SH-SY5Y (cell line): ENCODE results near the gene AMDHD1.

Experiments
- GATA2 ChIP-seq: IDR thresholded peaks from 2 replicates; pipeline ENCODE4 v1.6.1; 2011; ENCODE audit warnings: mild to moderate bottlenecking, low read depth, low read length
- GATA3 ChIP-seq: IDR thresholded peaks from 2 replicates; pipeline ENCODE4 v1.6.1; 2011; ENCODE audit warnings: low read depth, mild to moderate bottlenecking, low read length, moderate library complexity

Gene AMDHD1

DNA sequence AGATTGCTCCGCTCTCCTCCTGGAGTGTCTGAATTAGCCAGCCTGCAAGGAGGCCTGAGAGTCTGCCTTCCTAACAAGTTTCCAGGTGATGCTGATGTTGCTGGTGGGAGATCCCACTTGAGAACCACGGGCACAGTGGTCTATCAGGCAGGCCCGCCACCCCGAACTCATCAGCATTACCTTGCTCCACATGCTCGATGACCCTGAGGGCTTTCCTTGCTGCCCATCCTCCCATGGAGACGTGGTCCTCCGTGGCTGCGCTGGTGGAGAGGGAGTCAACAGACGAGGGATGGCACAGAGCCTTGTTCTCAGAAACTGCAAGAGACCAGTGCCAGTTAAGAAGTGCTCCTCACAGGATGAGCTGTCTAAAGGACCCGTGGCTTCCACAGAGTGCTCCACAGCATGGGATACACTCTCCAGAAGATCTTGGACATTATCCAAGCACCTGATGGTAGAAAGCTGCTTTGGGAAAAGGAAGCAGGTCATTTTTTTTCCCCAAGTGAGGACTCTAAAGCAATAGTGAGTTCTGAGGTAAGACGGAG lies 34.7 kb downstream of the AMDHD1 start:
- TF ChIP-seq GATA2 (no peak), GATA3 (no peak)

DNA sequence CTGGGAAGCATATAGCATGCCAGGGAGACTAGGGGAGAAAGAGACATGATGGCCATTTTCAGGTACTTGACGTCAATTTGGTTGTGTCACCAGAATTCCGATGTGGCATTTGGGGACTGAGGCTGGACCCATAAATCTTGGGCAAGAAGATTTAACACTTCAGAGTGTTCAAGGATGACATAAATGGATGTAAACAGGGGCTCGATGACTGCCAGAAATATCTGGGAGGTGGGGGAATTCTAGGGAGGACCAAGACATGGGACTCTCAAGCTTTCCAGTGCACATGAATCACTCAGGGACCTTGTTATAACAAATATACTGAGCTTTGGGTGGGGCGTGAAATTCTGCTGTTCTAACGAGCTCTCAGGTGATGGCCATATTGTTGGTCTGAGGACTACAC lies 35.2 kb downstream of the AMDHD1 start:
- no peak for TF ChIP-seq GATA2
- no peak for TF ChIP-seq GATA3

DNA sequence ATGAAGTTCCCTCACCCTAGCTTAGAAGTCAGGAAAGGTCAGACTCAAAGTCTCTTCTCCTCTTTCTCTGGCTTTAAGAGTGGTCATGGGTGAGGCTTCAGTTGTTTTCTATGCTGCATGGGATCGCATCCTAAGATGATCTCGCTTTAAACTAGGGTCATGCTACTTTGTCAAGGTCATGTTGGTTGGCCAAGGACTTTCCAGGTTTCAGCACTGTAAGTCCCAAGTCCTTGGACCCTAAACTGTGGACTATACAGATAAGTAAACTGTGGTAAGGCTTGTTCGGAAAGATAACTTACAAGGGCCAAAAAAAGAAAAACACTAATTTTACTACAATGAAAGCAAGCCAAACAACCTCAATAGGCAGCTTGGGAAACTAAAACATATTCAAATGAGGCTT lies 35.6 kb downstream of the AMDHD1 start:
- TF ChIP-seq GATA2 (no peak), GATA3 (no peak)

DNA sequence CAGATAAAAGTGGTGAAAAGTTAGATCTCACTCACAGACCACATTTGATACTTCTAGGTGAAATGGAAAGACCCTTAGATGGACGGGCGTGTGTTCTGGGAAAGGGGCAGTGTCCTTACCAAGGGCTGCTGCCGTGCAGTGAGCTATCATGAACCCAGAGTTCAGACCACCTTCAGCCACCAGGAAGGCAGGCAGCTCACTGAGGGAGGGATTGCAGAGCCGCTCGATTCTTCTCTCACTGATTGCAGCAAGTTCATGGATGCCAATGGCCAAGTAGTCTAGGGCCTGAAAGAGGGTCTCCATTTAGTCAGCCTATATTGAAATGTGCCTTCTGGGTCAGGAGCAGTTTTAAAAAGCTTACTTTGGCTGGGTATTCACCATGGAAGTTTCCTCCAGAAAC lies 37.3 kb downstream of the AMDHD1 start:
- no peak for TF ChIP-seq GATA2
- TF ChIP-seq GATA3 = no peak

DNA sequence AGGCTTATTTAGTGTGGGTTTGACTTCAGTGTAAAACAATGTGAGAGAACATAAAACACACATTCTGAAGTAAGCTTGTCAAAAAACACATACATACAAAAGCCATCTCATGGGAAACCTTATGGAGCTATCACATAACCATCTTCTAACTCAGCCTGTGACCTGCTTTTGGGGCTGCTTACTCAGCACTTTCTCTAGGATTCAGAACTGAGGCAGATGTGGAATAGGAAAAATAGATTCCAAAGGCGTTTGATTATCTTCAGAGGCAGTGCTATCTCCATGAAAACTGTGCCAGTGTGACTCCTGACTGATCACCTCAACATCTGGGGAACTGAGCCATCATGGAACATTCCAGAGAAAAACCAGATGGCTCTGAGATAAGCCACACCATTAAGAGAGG lies 39.5 kb downstream of the AMDHD1 start:
- TF ChIP-seq GATA2 (no peak), GATA3 (no peak)

DNA sequence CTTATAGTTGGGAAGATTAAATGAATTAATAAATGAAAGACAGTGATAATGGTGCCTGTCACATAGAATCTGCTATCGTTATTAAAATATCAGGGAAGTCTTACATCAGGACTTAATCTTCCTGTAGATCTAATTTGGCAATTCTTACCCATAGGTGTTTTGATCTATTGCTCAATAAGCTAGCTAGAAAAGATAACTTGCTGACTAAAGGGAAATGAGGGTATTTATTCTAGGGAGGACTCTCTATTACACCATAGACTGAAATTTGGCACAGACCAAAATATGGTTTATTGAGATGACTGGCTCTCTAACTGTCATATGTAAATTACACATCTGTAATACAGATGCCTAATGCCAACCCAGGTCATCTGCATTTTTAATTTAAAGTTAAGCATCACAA lies 41.6 kb downstream of the AMDHD1 start:
- TF ChIP-seq GATA2 = no peak
- no peak for TF ChIP-seq GATA3

DNA sequence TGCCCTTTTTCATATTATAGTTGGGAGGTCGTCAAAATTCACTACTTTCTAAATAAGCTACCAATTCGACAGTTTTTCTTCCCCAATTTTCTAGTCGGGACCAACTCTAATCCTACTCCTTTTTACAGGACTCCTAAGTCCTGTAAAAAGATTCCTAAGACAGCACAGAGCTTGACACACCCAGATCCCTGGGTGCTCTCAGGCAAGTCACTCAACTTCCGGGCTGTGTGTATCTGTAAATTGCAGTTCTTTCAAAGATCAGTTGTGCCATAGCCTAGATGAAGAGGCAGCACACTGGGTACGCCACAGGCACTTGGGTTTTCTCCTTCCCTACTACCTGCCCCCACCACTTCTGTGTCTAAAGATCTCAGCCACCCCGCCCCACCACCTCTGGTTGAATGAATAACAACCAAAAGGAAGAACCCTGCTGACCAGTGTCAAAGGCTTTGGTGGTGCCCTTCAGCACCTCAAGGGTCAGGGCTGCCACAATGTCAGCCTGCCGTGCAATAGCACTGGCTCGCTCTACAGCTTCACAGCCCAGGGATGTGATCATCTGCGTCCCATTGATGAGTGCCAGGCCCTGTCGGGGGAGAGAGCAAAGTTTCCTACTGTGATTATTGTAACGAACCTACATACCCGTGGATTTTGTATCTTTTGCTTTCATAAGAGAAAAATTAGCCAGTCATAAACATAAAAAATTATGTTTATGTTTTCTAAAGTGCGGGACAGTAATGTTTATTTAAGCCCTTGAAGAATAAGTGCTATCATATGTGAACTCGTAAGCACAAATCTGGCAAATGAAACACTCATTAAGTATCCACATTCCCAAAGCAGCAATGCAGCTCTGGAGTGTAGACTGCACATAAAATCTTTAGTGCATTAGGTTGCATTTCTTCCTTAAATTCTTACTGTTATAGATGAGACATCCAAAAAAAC lies 43.8 kb downstream of the AMDHD1 start:
- TF ChIP-seq GATA3 (no peak), GATA2 (no peak)

DNA sequence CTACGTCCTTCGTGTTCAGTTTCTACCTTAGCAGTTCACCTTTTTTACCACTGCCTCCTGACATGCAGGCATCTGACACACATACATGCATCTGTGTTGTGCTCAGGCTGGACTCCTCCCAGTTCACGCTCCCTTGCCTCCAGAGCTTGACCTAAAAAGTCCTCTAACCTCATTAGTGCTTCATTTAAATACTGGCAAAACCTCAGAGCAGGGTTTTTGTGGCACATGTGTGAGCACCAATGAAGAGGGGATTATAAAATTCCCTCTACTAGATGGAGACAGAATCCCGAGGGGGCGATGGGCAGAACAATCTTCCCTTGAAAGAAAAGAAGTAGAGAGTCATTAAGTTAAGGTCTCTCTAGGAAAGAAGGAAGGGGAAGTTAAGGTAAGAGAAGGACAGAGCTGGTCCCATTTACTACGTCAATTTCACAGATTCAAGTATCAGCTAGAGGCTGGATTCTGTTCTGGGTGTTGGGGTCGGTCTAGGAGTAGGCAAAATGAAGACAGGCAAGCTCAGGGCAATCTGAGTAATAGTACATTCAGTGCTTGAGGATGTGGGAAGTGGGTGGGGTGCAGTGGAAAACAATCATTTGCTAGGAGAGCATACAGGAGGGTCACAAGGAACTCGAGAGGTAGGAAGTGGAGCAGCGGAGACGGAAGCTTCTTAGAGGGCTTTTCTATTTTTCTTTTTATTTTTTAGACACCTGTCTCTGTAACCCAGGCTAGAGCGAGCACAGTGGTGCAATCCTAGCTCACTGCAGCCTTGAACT lies 45.6 kb downstream of the AMDHD1 start:
- TF ChIP-seq GATA2 = no peak

DNA sequence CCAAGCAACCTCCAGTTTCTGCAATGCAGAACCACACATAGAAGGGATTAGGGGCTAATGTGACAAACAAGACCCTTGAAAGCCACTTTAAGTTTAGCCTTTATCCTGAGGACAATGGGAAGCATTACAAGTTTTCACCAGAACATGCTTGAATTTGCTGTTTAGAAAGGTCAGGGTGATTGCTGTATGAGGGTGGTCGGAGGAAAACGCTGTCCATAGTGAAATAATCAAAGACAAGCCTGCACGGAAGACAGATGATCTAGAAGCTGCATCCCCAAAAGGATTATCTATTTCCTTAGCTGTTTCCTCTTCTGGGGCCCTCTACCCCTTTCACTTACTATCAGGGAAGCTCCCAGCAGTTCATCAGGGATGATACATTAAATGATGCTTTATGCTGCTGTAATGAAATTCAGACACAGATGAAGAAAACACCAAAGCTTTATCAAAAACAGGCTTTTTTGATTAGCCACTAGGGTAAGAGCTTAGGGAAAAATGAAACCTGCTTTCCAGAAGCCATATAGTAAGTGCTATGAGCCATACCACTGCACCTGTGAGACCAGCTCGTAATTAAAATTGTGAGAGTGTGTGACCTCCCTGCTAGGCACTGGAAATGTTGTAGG lies 46.5 kb downstream of the AMDHD1 start:
- TF ChIP-seq GATA3 (no peak), GATA2 (no peak)

DNA sequence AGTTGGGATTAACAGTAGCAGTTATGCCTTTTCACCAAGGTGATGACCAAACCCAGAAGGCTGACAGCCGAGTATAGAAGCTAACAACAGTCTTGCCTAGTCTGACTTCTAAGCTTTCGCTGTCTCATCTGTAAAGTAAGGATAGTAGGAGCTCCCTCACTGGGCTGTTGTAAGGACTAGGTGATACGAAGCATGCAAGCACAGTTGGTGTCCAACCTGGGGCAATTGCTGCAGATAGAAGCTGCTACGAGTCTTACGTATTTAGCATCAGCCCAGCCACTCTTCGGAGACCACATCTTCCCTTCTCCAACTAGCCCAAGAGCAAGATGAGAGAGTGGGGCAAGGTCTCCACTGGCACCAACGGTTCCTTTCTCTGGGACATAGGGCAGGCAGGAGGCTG lies 47.0 kb downstream of the AMDHD1 start:
- TF ChIP-seq GATA3 = no peak
- no peak for TF ChIP-seq GATA2

DNA sequence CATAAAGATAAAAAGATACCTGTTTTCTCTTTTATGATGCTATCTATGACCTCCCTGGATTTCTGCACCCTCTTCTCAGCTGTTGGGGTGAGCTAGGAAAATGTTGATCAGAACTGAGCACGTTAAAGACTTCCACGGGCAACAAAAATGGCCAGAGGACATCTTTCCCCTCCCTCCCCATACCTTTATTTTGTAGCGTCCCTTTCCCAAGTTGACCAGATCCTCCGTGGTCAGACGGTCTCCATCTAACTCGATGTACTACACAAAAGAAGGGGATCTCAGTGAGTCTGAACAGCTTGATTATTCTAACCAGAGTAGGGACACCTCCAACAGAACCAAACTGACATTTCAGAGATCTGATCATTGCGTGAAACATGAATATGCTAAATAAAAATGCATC lies 50.8 kb downstream of the AMDHD1 start:
- TF ChIP-seq GATA3 (no peak), GATA2 (no peak)

DNA sequence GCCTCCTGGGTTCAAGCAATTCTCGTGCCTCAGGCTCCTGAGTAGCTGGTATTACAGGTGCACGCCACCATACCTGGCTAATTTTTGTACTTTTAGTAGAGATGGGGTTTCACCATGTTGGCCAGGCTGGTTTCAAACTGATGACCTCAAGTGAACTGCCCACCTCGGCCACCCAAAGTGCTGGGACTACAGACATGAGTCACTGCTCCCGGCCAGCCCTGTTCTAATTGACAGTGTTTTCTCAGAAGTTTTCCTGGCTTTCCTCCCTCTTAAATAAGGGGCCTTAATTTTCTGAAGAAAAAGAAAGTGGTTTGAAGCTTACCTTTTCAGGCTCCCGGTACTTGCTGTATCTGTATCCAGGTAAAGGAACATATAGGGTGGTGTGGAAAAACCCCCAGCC lies 51.3 kb downstream of the AMDHD1 start:
- TF ChIP-seq GATA2 (no peak), GATA3 (no peak)

DNA sequence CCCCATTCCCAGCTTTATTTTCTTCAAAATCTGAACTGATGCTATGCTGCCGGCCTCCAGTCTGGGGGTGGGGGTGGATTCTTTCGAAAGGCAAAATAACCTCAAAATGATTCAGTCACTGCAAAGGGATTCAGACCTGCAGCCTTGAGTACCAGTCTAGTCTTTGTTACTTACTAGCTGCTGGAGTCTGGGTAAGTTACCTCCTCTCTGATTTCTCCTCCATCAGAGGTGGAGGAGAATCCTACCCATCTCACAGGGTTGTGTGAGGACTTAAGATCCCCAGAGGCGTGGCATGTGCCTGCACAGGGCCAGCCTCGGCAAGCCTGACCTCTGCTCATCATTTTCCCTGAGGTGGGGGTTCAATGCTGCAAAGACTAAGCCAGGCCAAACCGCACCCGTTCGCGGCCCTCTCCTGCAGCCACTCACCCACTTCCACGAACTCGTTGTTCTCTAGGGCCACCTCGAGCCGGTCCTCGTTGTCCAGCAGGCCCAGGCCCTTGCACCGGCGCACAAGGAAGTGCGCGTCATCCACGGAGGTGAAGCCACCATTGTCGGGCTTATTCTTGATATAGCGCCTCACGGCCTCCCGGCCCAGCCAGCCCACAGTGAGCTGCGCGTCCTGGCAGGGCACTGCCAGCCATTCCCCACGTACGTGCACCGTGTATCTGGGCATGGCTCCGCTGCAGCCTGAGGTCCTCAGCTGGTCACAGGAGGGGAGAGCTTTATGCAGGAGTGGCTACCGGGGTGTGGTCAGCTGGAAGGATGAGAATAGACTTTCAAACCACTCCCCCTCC lies 52.3 kb downstream of the AMDHD1 start:
- TF ChIP-seq GATA3 (no peak), GATA2 (no peak)

DNA sequence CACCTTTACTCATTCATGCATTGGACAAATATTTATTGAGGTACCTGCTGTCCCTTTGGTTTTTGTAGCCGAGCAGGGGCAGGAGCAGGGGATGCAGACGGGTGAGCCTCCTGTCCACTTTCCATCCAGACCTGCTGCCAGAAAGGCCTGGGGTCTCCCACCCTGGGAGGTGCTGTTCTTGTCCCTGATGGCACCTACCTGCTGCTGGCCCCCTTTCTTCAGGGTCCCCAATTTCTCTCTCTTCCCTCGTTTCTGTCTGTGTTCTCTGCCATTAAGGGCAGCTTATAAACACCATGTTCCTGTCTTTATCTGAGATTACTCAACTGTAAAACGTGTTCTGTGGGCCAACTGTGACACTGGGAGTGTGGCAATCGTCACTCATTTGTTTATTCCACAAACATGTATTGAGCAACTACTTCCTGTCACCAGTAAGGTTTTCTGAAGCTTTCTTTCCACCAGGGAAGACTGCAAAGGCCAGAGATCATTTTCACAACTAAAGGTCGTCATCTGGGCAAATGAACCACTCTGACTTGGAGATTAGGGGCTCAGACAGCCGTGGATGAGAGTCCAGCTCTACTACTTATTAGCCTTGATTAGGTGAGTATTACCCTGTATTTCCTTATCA lies 53.0 kb downstream of the AMDHD1 start, which contains the start of gene HAL:
HAL (minus strand) TSS at position 311 of the 625 bp plus-strand sequence. CDS start 434 bp downstream, outside the sequence.
- TF ChIP-seq GATA2 (no peak), GATA3 (no peak)
